C4-2B (cell line): ENCODE results near the gene GALNT10.

Source experiments
- ZFX ChIP-seq: fragments of 450-650 bp; IDR thresholded peaks from 2 replicates; pipeline ENCODE4 v1.6.1; 2017
- TF ChIP-seq, protein P1 (sequence below): fragments of 450-650 bp; conservative IDR thresholded peaks from 2 replicates; pipeline ENCODE4 v1.5.1; 2017; ENCODE audit warnings: mild to moderate bottlenecking

DNA sequence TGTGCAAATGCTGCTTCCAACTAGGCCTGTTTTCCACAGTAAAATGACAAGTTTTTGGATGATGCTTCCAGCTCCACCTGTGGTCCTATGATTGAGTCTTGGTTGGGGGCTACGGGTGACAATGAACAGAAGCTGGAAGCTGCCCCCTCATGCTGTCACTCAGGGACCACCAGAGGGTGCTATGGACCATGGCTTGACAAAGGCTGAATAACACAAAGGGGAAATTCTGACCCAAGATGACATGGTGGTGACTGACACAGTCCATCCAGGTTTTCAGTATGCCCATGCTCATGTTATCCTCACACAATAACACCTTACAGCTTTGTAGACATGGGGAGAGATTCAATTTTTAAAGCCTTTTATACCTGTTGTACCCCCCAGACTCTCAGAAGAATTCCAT is 231.3 kb downstream of the GALNT10 start:
- TF ChIP-seq ZFX, result no peak
- TF ChIP-seq, protein P1, sequence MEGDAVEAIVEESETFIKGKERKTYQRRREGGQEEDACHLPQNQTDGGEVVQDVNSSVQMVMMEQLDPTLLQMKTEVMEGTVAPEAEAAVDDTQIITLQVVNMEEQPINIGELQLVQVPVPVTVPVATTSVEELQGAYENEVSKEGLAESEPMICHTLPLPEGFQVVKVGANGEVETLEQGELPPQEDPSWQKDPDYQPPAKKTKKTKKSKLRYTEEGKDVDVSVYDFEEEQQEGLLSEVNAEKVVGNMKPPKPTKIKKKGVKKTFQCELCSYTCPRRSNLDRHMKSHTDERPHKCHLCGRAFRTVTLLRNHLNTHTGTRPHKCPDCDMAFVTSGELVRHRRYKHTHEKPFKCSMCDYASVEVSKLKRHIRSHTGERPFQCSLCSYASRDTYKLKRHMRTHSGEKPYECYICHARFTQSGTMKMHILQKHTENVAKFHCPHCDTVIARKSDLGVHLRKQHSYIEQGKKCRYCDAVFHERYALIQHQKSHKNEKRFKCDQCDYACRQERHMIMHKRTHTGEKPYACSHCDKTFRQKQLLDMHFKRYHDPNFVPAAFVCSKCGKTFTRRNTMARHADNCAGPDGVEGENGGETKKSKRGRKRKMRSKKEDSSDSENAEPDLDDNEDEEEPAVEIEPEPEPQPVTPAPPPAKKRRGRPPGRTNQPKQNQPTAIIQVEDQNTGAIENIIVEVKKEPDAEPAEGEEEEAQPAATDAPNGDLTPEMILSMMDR, result peak; percentile 19; the same call in 1 of the 2 replicates
